GM21576 (cell line): ENCODE results near the gene COL4A5.
"Not testable (repeated sequence)": the region's sequence is repeated elsewhere in the genome, so short reads cannot be mapped to it uniquely, and the experiment has no call there.

ENCODE experiments used
- ATAC-seq: cut with Tn5 transposase; IDR thresholded peaks from one replicate; pipeline ENCODE4 v1.9.1; 2021; ENCODE audit warnings: mild to moderate bottlenecking, moderate library complexity; ENCODE audit not compliant: unreplicated experiment

Gene COL4A5

DNA sequence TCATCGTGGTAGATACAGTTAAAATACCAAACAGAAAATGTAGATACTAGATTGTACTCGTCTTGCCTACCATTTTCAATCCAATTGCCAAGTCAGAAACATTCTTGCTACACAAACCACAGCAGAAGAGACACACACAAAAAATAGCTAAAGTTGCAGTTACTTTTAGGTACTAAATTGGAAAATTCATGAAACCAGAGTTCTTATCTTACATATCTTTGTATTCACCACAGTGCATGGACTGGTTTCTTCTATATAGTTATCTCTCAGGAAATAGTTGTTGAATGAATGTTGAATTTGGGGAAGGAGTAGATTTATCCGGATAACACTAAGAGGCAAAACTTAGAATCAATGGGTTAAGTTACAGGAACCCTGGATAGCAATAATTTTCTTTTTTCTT is 14.2 kb downstream of the COL4A5 start:
- ATAC-seq, result no peak

DNA sequence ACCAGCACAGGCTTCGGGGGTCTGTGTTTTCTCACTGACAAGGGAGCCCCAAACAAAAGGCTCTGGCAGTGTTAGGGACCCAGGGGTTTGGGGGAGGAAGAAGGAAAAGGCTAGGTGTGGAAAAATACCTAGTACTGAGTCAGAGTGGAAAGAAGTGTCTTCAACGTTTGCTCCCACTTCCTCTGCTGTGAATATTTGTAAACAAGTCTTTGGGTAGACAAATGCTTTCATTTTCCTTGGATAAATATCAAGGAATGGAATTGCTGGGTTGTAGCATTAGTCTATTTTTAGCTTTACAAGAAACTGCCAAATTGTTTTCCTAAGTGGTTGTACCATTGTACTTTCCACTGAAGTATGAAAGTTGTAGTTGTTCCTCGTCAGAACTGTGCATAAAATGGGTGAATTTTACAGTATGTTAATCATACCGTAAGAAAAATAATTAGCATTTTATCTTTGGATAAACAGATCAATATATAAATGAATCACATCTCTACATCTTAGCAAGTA is 17.4 kb downstream of the COL4A5 start:
- no peak for ATAC-seq

GRCh38 chrX:108464604-108465003 is 25.0 kb downstream of the COL4A5 start:
- ATAC-seq, result no peak

DNA sequence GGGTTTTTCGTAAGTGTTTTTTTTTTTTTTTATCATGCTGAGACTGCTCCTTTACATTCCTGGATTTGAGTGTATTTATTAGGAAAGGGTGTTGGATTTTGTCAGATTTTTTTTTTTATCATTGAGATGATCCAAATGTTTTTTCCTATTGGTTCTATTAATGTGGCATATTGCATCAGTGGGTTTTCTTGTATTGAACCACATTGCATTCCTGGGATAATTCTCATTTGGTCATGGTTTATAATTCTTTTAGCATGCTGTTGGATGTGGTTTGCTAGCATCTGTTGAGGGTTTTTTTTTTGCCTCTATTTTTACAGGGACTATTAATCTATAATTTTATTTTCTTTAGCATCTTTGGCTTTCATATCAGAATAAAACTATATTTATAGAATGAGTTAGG is 28.8 kb downstream of the COL4A5 start:
- no peak for ATAC-seq

- ATAC-seq, result no peak
Observed at GRCh38 chrX:108473979-108474378, 34.3 kb downstream of the COL4A5 start.

GRCh38 chrX:108481528-108481927 is 41.9 kb downstream of the COL4A5 start:
- ATAC-seq, result not testable (repeated sequence)

DNA sequence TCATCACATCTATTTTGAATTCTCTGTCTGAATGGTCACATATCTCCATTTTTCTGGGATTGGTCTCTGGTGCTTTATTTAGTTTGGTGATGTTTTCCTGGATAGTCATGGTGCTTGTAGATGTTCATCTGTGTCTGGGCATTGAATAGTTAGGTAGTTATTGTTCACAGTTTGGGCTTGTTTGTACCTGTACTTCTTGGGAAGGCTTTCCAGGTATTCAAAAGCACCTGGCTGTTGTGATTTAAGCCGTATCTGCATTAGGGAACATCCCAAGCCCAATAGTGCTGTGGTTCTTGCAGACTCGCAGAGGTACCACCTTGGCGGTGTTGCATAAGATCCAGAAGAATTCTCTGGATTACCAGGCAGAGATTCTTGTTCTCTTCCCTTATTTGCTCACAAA is 44.6 kb downstream of the COL4A5 start:
- ATAC-seq, result no peak

DNA sequence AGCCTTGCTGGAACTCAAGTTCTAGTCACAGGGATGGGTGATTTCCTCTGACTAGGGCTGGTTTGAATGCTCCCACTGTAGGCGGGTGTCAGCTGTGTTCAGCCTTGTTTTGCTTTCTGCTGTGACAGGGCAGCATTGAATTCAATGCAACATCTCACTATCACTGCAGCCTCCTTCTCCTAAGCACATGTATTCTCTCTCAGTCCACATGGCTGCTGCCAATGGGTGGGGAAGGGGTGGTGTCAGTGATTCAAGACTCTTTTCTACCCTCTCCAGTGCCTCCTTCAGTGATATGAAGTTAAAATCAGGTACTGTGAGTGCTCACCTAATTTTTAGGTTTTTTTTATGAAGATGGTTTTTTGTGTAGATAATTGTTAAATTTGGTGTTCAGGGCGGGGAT is 46.3 kb downstream of the COL4A5 start:
- no peak for ATAC-seq

DNA sequence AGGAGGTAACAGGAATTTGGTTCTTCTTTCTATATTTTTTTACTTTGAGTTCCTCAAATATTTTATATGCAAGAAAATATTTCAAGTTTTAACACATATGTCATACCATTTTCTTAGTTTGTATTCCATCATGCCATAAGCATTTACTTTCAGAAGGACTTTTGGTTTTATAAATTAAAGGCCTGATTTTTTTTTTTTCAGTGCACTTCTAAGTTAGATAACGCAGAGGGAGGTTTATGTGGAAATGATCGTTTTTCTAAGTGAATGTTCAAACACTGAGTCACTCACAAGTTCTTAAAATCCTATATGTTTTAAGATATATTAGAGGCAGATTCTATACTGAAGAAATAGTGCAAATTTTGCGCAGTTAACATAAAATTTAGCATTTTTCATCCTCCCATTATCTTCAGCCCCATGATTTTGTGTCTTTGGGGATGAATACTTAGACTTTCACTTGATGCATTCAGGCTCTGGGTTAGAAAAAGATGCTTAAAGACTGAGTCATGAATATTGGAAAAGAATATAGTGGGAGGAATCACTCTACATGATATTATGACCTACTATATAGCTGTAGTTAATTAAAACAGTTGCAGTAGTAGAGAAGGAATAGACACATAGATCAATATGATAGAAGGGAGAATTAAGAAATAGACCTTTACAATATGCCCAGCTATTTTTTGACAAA is 54.9 kb downstream of the COL4A5 start:
- ATAC-seq, result no peak

DNA sequence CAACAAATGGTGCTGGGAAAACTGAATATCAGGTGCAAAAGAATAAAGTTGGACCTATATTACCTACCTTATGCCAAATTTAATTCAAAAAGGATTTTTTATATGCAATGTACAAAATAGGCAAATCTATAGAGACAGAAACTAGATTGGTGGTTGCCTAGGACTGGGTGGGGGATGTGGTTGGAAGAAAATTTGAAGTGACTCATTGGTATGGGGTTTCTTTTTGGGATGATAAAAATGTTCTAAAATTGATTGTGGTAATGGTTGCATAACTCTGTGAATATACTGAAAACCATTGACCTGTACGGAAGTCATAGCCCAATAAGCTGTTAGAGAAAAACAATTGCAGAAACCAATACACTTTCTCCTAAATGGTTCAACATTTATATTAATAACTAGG is 72.1 kb downstream of the COL4A5 start:
- no peak for ATAC-seq

GRCh38 chrX:108516184-108516583 is 76.5 kb downstream of the COL4A5 start:
- no peak for ATAC-seq

GRCh38 chrX:108527724-108528123 is 88.1 kb downstream of the COL4A5 start:
- no peak for ATAC-seq

- peak; percentile 93 for ATAC-seq
Observed at GRCh38 chrX:108537005-108537404, 97.4 kb downstream of the COL4A5 start.

GRCh38 chrX:108541286-108541685 is 101.6 kb downstream of the COL4A5 start:
- no peak for ATAC-seq

DNA sequence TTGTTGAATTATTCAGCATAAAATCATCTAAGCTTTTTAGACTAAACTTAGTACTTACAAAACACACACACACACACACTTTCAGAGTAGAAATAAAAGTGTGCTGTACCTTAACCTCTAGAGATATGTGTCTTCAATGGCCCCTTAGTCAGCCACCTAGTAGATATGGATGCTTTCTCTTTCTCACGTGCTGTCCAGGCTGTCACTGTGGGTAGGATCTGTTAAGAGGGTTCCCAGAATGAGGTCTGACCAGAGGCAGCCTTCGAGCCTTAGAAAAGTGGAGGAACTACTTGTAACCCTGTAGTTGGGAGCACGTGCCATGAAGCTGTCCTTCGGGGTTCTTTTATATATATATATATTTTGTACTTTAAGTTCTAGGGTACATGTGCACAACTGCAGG is 117.9 kb downstream of the COL4A5 start:
- no peak for ATAC-seq

- no peak for ATAC-seq
Observed at GRCh38 chrX:108558217-108558616, 118.6 kb downstream of the COL4A5 start.

- no peak for ATAC-seq
Observed at GRCh38 chrX:108573136-108573535, 133.5 kb downstream of the COL4A5 start.

DNA sequence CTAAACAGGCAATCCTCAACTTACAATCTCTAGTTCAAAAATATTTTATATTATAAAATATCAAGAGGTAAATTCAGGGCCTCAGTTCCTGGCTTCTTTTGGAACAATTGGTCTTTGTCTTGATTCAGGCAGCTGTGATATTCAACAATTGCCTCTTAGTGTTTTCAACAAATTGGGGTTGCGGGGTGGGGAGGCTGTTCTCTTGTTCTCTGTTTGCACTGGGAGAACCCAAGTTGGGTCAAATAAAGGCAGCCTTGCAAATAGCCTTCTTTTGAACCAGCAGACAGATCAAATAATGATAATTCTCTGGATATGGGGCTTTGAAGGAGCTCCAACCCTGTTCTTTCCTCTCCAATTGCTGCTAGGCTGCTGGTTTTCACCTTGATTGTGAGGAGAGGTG is 142.5 kb downstream of the COL4A5 start:
- no peak for ATAC-seq

- no peak for ATAC-seq
Observed at GRCh38 chrX:108584617-108585211, 145.1 kb downstream of the COL4A5 start.

GRCh38 chrX:108590496-108590895 is 150.9 kb downstream of the COL4A5 start:
- ATAC-seq, result no peak

DNA sequence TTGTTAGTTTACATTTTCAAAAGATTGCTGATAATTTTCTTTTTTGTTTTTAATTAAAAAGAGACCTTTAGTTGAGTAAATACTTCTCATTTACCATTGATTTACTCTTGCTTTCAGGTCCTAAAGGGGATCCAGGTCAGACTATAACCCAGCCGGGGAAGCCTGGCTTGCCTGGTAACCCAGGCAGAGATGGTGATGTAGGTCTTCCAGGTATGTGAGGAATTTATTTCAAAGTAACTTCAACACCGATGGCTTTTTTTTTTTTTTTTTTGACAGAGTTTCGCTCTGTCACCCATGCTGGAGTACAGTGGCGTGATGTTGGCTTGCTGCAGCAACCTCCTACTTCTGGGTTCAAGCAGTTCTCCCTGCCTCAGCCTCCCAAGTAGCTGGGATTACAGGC is 161.6 kb downstream of the COL4A5 start:
- no peak for ATAC-seq

DNA sequence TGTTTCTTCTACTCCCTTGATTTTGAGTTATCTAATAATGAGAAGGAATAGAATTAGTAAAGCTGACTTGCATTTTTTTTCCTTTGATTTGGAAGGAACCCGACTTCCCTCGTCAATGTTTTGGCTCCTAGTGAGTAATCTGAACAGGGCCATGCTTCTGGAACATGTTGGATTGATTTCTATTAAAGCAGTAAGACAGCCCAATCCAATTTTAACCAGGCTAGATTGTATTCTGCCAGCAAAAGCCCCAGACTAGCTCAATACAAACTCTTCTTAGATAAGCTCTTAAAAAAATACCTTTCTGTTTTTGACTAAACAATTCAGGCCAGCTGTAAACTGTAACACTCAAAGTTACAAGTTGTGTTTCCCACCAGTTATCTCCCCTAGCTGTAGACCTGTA is 170.5 kb downstream of the COL4A5 start:
- ATAC-seq, result no peak

GRCh38 chrX:108614616-108615015 is 175.0 kb downstream of the COL4A5 start:
- no peak for ATAC-seq
